ENCODE results near the gene EMCN. TPM values are rescaled to one million over a fixed set of nuclear protein-coding genes. Genes with fewer than 3 reads are reported as not detected.
"Not testable (repeated sequence)": the region's sequence is repeated elsewhere in the genome, so short reads cannot be mapped to it uniquely, and the experiment has no call there.

EMCN gene
- total RNA-seq, 1 donor, result 1.3 TPM

GRCh38 chr4:100391086-100391485 lies 126.7 kb downstream of the EMCN start:
- DNase-seq (ENCODE audit: low read depth in 2 of 3, low spot score in 2 of 3), result no peak

GRCh38 chr4:100386270-100386669 lies 131.6 kb downstream of the EMCN start:
- no peak for DNase-seq (ENCODE audit: low read depth in 2 of 3, low spot score in 2 of 3)

- not testable (repeated sequence) for DNase-seq (ENCODE audit: low read depth in 2 of 3, low spot score in 2 of 3)
Measured at GRCh38 chr4:100380401-100380800, 137.4 kb downstream of the EMCN start.

- DNase-seq (ENCODE audit: low read depth in 2 of 3, low spot score in 2 of 3), result no peak
Measured at GRCh38 chr4:100379583-100380105, 138.2 kb downstream of the EMCN start.

- peak in 1 of 3 donors; percentile 11 for DNase-seq (ENCODE audit: low read depth in 2 of 3, low spot score in 2 of 3)
Measured at GRCh38 chr4:100372432-100372831, 145.4 kb downstream of the EMCN start.

- no peak for DNase-seq (ENCODE audit: low read depth in 2 of 3, low spot score in 2 of 3)
Measured at GRCh38 chr4:100369871-100370270, 148.0 kb downstream of the EMCN start.

GRCh38 chr4:100367451-100367850 lies 150.4 kb downstream of the EMCN start:
- no peak for DNase-seq (ENCODE audit: low read depth in 2 of 3, low spot score in 2 of 3)

GRCh38 chr4:100366213-100366612 lies 151.6 kb downstream of the EMCN start:
- DNase-seq (ENCODE audit: low read depth in 2 of 3, low spot score in 2 of 3), result no peak

GRCh38 chr4:100362366-100362765 lies 155.5 kb downstream of the EMCN start:
- DNase-seq (ENCODE audit: low read depth in 2 of 3, low spot score in 2 of 3), result no peak

GRCh38 chr4:100361336-100361735 lies 156.5 kb downstream of the EMCN start:
- no peak for DNase-seq (ENCODE audit: low read depth in 2 of 3, low spot score in 2 of 3)

- no peak for DNase-seq (ENCODE audit: low read depth in 2 of 3, low spot score in 2 of 3)
Measured at GRCh38 chr4:100360211-100360610, 157.6 kb downstream of the EMCN start.

- no peak for DNase-seq (ENCODE audit: low read depth in 2 of 3, low spot score in 2 of 3)
Measured at GRCh38 chr4:100359441-100359840, 158.4 kb downstream of the EMCN start.

- no peak for DNase-seq (ENCODE audit: low read depth in 2 of 3, low spot score in 2 of 3)
Measured at GRCh38 chr4:100357542-100357941, 160.3 kb downstream of the EMCN start.

- DNase-seq (ENCODE audit: low read depth in 2 of 3, low spot score in 2 of 3), result no peak
Measured at GRCh38 chr4:100356172-100356571, 161.7 kb downstream of the EMCN start.

- not testable (repeated sequence) for DNase-seq (ENCODE audit: low read depth in 2 of 3, low spot score in 2 of 3)
Measured at GRCh38 chr4:100352352-100352751, 165.5 kb downstream of the EMCN start.

GRCh38 chr4:100348473-100348872 lies 169.3 kb downstream of the EMCN start:
- DNase-seq (ENCODE audit: low read depth in 2 of 3, low spot score in 2 of 3), result no peak

- DNase-seq (ENCODE audit: low read depth in 2 of 3, low spot score in 2 of 3), result no peak
Measured at GRCh38 chr4:100347241-100347640, 170.6 kb downstream of the EMCN start.

- no peak for DNase-seq (ENCODE audit: low read depth in 2 of 3, low spot score in 2 of 3)
Measured at GRCh38 chr4:100345585-100345984, 172.2 kb downstream of the EMCN start.

Data from hematopoietic multipotent progenitor cell (in vitro differentiated cells).